K562 (cell line): ENCODE data around the gene GH2. TPM values are rescaled to one million over a fixed set of nuclear protein-coding genes. Genes with fewer than 3 reads are reported as not detected.

Experiments
- FOXA1 ChIP-seq: fragments of 450-650 bp; IDR thresholded peaks from 2 replicates; pipeline ENCODE4 v1.6.1; 2016; ENCODE audit warnings: mild to moderate bottlenecking, borderline replicate concordance
- RBM25 ChIP-seq: fragments of 200-400 bp; formaldehyde crosslinking; IDR thresholded peaks from 2 replicates; pipeline ENCODE4 v1.6.1; 2018; ENCODE audit warnings: low read length, low read depth, moderate library complexity; ENCODE audit not compliant: severe bottlenecking
- SRSF7 ChIP-seq: fragments of 200-400 bp; formaldehyde crosslinking; optimal IDR thresholded peaks from 2 replicates; pipeline ENCODE3; 2017; ENCODE audit warnings: mild to moderate bottlenecking, low read depth, low read length
- THAP7 ChIP-seq: fragments of 250-450 bp; sonication (Bioruptor Pico); IDR thresholded peaks from 2 replicates; pipeline ENCODE4 v1.5.0; 2021
- TSC22D4 ChIP-seq: fragments of 450-650 bp; IDR thresholded peaks from 2 replicates; pipeline ENCODE4 v1.6.1; 2016; ENCODE audit warnings: missing genetic modification characterization, missing biosample characterization, control low read depth
- ZNF140 ChIP-seq: fragments of 250-450 bp; sonication (Bioruptor Pico); IDR thresholded peaks from 2 replicates; pipeline ENCODE4 v1.8.0; 2021; ENCODE audit warnings: moderate library complexity, mild to moderate bottlenecking, inconsistent platforms
- polyA plus RNA-seq, 8 experiments: library from polyadenylated mRNA; depleted of rRNA in 4 of 8; stranded (reverse) in 5 of 8; unstranded in 3 of 8; fragments of >200 nt; fragmentation: Nextera tagmentation in 2 of 8; fragmentation: Illumina TruSeq in 1 of 8; extraction: Ambion mirVana in 2 of 8; extraction: Trizol in 1 of 8; gene quantifications; 2 replicates each; pipeline versions ENCODE4 v1.2.1 to v1.2.3, GENCODE V29; 2011 to 2014; ENCODE audit warnings: inconsistent platforms in 1 of 8, missing spikeins in 1 of 8
- total RNA-seq, 7 experiments: library from RNA; depleted of rRNA in 6 of 7; stranded (reverse); fragments of >200 nt in 6 of 7; fragmentation: Illumina TruSeq in 2 of 7; extraction: Trizol in 2 of 7; gene quantifications; 2 replicates each; pipeline versions ENCODE4 v1.2.1 to v1.2.3, GENCODE V29; 2011 to 2021; ENCODE audit warnings: low replicate concordance in 1 of 7
- TF ChIP-seq, protein P1 (sequence below): fragments of 250-450 bp; sonication (Bioruptor Pico); IDR thresholded peaks from 2 replicates; pipeline ENCODE4 v1.4.0; 2020

GH2 gene
- total and polyA plus RNA-seq, 9 of the 15 experiments (the other 6 are each of a cell fraction or from before 2014, with no cell fraction given): not detected

GRCh38 chr17:63837962-63838600, 43.7 kb downstream of the GH2 start (continued):
- TF ChIP-seq, protein P1, sequence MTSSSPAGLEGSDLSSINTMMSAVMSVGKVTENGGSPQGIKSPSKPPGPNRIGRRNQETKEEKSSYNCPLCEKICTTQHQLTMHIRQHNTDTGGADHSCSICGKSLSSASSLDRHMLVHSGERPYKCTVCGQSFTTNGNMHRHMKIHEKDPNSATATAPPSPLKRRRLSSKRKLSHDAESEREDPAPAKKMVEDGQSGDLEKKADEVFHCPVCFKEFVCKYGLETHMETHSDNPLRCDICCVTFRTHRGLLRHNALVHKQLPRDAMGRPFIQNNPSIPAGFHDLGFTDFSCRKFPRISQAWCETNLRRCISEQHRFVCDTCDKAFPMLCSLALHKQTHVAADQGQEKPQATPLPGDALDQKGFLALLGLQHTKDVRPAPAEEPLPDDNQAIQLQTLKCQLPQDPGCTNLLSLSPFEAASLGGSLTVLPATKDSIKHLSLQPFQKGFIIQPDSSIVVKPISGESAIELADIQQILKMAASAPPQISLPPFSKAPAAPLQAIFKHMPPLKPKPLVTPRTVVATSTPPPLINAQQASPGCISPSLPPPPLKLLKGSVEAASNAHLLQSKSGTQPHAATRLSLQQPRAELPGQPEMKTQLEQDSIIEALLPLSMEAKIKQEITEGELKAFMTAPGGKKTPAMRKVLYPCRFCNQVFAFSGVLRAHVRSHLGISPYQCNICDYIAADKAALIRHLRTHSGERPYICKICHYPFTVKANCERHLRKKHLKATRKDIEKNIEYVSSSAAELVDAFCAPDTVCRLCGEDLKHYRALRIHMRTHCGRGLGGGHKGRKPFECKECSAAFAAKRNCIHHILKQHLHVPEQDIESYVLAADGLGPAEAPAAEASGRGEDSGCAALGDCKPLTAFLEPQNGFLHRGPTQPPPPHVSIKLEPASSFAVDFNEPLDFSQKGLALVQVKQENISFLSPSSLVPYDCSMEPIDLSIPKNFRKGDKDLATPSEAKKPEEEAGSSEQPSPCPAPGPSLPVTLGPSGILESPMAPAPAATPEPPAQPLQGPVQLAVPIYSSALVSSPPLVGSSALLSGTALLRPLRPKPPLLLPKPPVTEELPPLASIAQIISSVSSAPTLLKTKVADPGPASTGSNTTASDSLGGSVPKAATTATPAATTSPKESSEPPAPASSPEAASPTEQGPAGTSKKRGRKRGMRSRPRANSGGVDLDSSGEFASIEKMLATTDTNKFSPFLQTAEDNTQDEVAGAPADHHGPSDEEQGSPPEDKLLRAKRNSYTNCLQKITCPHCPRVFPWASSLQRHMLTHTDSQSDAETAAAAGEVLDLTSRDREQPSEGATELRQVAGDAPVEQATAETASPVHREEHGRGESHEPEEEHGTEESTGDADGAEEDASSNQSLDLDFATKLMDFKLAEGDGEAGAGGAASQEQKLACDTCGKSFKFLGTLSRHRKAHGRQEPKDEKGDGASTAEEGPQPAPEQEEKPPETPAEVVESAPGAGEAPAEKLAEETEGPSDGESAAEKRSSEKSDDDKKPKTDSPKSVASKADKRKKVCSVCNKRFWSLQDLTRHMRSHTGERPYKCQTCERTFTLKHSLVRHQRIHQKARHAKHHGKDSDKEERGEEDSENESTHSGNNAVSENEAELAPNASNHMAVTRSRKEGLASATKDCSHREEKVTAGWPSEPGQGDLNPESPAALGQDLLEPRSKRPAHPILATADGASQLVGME (CRISPR knock-in tag): no peak
- TF ChIP-seq TSC22D4 (tag): no peak
- no peak for TF ChIP-seq SRSF7
- no peak for TF ChIP-seq FOXA1
- no peak for TF ChIP-seq ZNF140 (CRISPR knock-in tag)
- no peak for TF ChIP-seq THAP7 (CRISPR knock-in tag)
- TF ChIP-seq RBM25: no peak
